Coronary artery (tissue), 2 donors: ENCODE data around the gene GCGR.

Experiments
- DNase-seq: peaks from one replicate; pipeline ENCODE4 v3.0.0-alpha.2; 2017; ENCODE audit warnings: low spot score
- H3K27ac ChIP-seq, 2 donors: fragments of 200-600 bp; sonication (generic); one replicate each; pipeline ENCODE4 v1.5.1; 2016 to 2019
- H3K4me3 ChIP-seq: fragments of 200-600 bp; sonication (generic); 2 replicates; pipeline ENCODE4 v1.5.1; 2016; ENCODE audit warnings: mild to moderate bottlenecking, moderate library complexity
- CTCF ChIP-seq: fragments of 200-600 bp; sonication (generic); IDR thresholded peaks from one replicate; pipeline ENCODE4 v1.5.1; 2019; ENCODE audit warnings: antibody characterized with exemption

GCGR gene

GRCh38 chr17:81825841-81826466, 22.0 kb downstream of the GCGR start:
- Histone ChIP-seq H3K4me3 (no peak overlapping the region), H3K27ac (no peak overlapping the region)
- no peak for DNase-seq
- TF ChIP-seq CTCF: no peak

- H3K27ac ChIP-seq: no peak overlapping the region
- H3K4me3 ChIP-seq: no peak overlapping the region
- no peak for TF ChIP-seq CTCF
- no peak for DNase-seq
Measured at GRCh38 chr17:81828656-81829055, 24.7 kb downstream of the GCGR start.

GRCh38 chr17:81829858-81830257, 25.9 kb downstream of the GCGR start:
- Histone ChIP-seq H3K4me3 (no peak overlapping the region), H3K27ac (no peak overlapping the region)
- no peak for TF ChIP-seq CTCF
- no peak for DNase-seq

- peak overlapping the region; percentile 91 for H3K4me3 ChIP-seq
- TF ChIP-seq CTCF: no peak
- DNase-seq: no peak
- H3K27ac ChIP-seq: peak overlapping the region; percentile 93 to 94
Measured at GRCh38 chr17:81831563-81831956, 27.6 kb downstream of the GCGR start.

- Histone ChIP-seq H3K4me3 (peak overlapping the region; percentile 91), H3K27ac (peak overlapping the region; percentile 93 to 94)
- DNase-seq: no peak
- no peak for TF ChIP-seq CTCF
Measured at GRCh38 chr17:81831957-81832607, 28.1 kb downstream of the GCGR start.

GRCh38 chr17:81832608-81833159, 28.7 kb downstream of the GCGR start:
- no peak for TF ChIP-seq CTCF
- peak overlapping the region; percentile 91 for H3K4me3 ChIP-seq
- peak overlapping the region; percentile 93 to 94 for H3K27ac ChIP-seq
- DNase-seq: peak; percentile 81
